ENCODE results near the gene PTGS2.

Gene PTGS2

GRCh38 chr1:186634511-186634910 is 45.7 kb downstream of the PTGS2 start:
- TF ChIP-seq FOXP2 (optimal IDR thresholded peaks at IDR 0.05; ENCODE audit: borderline replicate concordance, extremely low read depth, extremely low read length, insufficient read depth) (no peak), TAF1 (IDR thresholded peaks at IDR 0.05; ENCODE audit: borderline replicate concordance, insufficient read depth, low read length) (no peak), POLR2AphosphoS5 (IDR thresholded peaks at IDR 0.05; ENCODE audit: low read depth, low read length) (no peak), SIN3A (IDR thresholded peaks at IDR 0.05; ENCODE audit: borderline replicate concordance, insufficient read depth, low read length) (no peak), REST (IDR thresholded peaks at IDR 0.05; ENCODE audit: insufficient read depth in 1 of 2, low read depth in 2 of 2, low read length in 2 of 2) (no peak)

GRCh38 chr1:186633116-186633515 is 47.1 kb downstream of the PTGS2 start:
- TF ChIP-seq TAF1 (IDR thresholded peaks at IDR 0.05; ENCODE audit: borderline replicate concordance, insufficient read depth, low read length): no peak
- TF ChIP-seq POLR2AphosphoS5 (IDR thresholded peaks at IDR 0.05; ENCODE audit: low read depth, low read length): no peak
- TF ChIP-seq REST (IDR thresholded peaks at IDR 0.05; ENCODE audit: insufficient read depth in 1 of 2, low read depth in 2 of 2, low read length in 2 of 2): no peak
- no peak for TF ChIP-seq SIN3A (IDR thresholded peaks at IDR 0.05; ENCODE audit: borderline replicate concordance, insufficient read depth, low read length)
- TF ChIP-seq FOXP2 (optimal IDR thresholded peaks at IDR 0.05; ENCODE audit: borderline replicate concordance, extremely low read depth, extremely low read length, insufficient read depth): no peak

GRCh38 chr1:186629341-186629740 is 50.9 kb downstream of the PTGS2 start:
- no peak for TF ChIP-seq FOXP2 (optimal IDR thresholded peaks at IDR 0.05; ENCODE audit: borderline replicate concordance, extremely low read depth, extremely low read length, insufficient read depth)
- no peak for TF ChIP-seq REST (IDR thresholded peaks at IDR 0.05; ENCODE audit: insufficient read depth in 1 of 2, low read depth in 2 of 2, low read length in 2 of 2)
- TF ChIP-seq POLR2AphosphoS5 (IDR thresholded peaks at IDR 0.05; ENCODE audit: low read depth, low read length): no peak
- no peak for TF ChIP-seq SIN3A (IDR thresholded peaks at IDR 0.05; ENCODE audit: borderline replicate concordance, insufficient read depth, low read length)

- no peak for TF ChIP-seq POLR2AphosphoS5 (IDR thresholded peaks at IDR 0.05; ENCODE audit: low read depth, low read length)
- no peak for TF ChIP-seq SIN3A (IDR thresholded peaks at IDR 0.05; ENCODE audit: borderline replicate concordance, insufficient read depth, low read length)
- TF ChIP-seq TAF1 (IDR thresholded peaks at IDR 0.05; ENCODE audit: borderline replicate concordance, insufficient read depth, low read length): no peak
- no peak for TF ChIP-seq REST (IDR thresholded peaks at IDR 0.05; ENCODE audit: insufficient read depth in 1 of 2, low read depth in 2 of 2, low read length in 2 of 2)
- TF ChIP-seq FOXP2 (optimal IDR thresholded peaks at IDR 0.05; ENCODE audit: borderline replicate concordance, extremely low read depth, extremely low read length, insufficient read depth): no peak
Measured at GRCh38 chr1:186628910-186629309, 51.3 kb downstream of the PTGS2 start.

- TF ChIP-seq SIN3A (IDR thresholded peaks at IDR 0.05; ENCODE audit: borderline replicate concordance, insufficient read depth, low read length) (no peak), POLR2AphosphoS5 (IDR thresholded peaks at IDR 0.05; ENCODE audit: low read depth, low read length) (no peak)
Measured at GRCh38 chr1:186627019-186627418, 53.2 kb downstream of the PTGS2 start.
